Smooth muscle cell of the brain vasculature (primary cell): ENCODE measurements around the gene SPAG16.

Experiments used
- DNase-seq: peaks from one replicate; pipeline ENCODE4 v3.0.0-alpha.2; 2012; ENCODE audit warnings: low read depth, low spot score

SPAG16 gene

DNA sequence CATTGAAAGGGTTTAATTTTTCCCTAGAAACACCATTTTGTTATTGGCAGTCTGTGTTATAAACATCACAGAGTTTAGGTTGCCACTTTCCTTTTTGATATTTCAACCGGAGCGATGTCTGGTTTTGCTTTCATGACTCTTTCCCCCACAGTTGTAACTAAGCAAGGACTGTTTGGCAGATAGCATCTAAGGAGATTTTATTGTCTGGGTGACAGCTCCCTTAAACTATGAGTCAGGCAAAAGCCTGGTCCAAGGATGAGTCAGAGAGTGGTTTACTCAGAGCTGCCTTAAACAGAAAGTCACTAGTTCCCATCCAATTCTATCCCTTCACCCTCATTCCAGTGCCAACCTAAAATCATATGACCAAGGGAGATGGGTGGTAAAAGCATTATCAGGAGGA lies 785.0 kb downstream of the SPAG16 start:
- DNase-seq = peak; percentile 37

DNA sequence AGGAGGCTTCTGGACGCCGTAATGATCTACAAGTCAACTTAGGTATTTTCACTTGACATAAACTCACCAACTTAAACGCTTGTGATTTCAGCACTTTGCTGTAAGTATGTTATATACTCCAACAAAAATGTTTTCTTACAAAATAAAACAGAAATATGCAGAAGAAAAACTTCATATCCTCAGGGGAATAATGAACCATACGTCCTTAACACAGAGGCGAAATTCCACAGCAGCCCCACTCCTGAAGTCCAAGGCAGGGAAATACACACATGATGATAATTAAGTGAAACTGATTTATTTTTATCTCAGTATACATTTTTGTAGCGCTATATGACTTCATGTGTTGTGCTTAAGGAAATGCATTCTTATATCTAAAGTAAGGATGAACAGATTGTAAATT lies 791.2 kb downstream of the SPAG16 start:
- peak; percentile 10 for DNase-seq

DNA sequence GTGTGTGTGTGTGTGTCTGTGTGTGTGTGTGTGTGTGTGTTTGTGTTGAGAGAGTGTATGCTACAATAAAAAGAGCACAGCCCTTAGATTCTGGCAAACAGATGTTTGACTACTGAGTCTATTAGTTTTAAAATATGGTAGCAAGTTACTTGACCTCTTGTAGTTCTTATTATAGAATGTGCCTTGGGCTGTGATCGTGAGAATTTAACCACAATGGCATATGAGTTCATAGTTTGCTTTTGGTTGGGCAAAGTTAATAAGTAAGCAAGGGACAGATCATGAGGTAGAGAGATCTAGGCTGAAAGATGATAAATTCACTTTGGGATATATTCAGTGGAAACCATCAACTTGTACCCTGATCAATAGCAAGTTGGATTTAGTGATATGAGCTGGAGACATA lies 792.3 kb downstream of the SPAG16 start:
- DNase-seq = no peak

DNA sequence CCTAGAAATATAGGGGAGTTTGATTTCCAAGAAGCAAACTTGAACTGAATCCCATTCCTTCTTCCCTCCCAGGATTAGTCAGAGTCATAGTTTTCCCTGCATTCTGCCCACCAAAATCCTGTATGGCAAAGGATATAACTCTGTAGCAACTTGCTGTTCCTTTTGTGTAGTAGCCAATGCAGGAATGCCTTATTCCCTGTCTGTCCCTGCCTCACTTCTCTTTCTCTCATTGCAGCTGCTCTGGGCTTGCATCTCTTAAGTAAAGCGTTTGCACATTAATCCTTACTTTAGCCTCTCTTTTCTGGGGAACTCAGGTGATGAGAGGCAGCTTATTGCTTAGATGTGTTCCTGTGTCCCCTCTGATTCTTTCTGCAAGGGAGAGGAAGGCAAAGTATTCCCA lies 793.5 kb downstream of the SPAG16 start:
- DNase-seq = no peak

DNA sequence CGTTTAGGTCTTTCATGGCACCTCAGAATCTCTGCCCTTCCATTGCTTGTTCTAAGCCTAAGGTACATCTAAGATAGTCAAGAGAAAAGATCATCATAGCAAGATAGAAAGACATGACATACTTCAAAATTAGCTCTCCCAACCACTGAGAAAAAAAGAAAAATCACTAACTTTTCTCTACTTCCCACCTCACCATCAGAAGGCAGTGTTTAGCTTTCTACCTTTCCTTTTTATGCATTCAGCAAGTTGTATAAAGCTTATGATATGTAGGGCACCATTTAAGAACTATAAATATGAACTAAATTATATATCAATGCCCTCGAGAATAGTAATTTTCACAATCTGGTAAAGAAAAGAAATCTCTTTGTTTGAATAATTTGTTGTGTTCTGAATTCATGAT lies 794.8 kb downstream of the SPAG16 start:
- DNase-seq = no peak

DNA sequence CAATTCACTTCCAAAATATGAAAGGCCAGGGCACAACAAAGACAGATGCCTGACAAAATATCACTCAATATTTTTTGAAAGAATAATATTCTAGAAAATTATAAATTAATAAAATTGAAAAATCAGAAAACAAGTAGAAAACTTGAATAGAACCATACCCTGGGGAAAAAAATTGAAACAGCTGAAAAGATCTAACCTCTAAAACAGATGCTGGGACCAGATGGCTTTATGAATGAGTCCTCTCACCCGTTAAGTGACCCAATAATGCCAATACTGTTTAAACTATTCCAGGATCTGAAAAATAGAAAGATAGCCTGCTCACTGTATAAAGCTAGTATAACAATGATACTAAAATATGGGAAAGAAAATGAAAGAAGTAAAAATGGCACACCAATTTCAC lies 804.3 kb downstream of the SPAG16 start:
- no peak for DNase-seq

DNA sequence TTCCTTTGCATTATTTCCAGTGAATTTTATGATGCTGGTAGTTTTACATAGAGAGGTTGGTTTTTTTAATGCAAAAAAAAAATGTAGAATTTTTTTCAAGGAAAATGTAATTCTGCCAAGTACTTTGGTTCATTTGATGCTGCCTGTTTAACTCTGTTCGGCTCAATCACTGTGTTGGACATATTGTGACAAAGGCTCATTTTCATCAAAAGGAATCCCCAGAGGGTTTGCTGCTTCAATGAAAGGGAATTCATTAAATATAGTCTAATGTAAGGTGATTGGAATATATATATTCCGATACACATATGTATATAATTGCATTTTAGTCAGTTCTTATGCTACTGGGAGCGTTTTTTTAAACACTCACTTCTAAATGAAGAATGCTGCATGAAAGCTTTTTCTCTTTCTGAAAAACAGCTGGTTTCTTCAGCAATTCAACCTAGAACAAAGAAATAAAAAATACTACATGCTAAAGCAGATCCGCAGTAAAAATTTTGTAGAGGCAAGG lies 812.0 kb downstream of the SPAG16 start:
- no peak for DNase-seq

DNA sequence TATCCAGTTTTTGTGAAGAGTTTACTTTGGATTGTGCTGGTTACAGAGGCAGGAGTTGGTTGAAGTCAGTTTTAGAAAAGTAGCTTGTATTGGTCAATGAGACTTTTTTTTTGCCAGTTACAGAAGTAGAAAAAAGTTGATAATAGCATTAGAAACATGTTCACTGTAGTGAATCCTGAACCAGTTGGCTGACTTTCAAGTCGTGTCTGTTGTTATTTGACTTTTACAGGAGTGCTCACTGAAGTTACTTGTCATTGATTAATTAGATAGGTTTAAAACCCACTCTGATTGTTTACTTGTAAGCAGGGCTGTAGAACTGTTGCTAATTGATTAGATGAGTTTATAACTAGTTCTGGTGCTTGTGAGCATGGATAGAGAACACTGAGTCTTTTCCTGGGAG lies 814.5 kb downstream of the SPAG16 start:
- DNase-seq = no peak

DNA sequence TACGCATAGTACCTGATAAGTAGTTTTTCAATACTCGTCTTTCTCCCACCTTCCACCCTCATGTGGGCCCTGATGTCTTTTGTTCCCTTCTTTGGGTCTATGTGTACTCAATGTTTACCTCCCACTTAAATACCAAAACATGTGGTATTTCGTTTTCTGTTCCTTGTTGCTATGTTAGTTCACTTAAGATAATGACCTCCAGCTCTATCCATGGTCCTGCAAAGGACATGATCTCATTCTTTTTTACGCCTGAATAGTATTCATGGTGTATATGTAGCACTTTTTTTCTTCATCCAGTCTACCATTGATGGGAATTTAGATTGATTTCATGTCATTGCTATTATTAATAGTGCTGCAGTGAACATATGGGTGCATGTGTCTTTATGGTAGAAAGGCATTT lies 816.2 kb downstream of the SPAG16 start:
- DNase-seq = no peak

DNA sequence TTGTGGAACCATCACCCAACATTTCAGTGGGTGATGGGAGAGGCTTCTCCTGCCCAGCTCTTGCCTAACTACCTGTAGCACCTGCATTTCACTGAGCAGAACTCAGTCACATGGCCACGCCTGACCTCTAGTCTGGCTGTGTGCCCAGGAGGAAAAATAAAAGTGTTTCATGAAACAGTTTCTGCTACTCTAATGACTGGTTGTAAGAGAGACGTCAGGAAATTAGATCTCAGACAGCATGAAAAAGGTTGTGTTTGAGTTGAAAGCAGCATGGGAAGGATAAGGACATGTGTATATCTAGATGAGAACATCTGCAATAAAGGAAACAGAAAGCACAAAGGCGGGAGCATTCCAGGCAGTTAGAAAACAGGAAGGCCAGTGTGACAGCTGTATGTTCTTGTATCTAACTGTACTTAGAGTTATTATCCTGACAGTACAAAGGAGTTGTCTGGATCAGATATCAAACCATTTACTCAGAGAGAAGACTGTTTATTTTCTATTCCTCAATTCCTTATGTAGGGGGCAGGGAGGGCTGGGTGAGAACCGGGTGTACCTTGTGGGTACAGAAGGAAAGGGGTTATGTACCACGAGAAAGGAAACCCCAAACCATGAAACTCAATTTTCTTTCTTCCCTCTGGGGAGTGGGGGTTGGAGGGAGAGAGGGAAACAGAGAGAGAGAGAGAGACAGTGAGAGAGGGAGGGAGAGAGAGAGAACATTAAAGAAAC lies 819.2 kb downstream of the SPAG16 start:
- no peak for DNase-seq

DNA sequence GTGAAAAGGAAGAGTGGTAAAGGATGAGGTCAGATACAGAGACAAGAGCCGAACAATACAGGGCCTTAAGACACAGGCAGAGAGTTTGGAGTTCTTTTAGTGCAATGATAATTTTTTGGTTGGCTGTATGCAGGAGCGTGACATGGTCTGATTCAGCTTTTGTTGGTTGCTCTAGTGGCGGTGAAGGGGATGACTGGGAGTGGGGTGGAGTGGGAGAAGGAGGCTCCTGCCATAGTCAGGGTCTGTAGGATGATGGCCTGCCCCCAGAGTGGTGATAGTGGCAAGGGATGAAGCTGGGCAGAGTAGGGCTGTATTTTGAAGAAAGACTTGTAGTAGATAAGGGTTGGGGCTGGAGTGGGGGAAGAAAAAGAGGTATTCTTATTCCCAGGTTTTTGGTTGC lies 820.0 kb downstream of the SPAG16 start:
- no peak for DNase-seq

DNA sequence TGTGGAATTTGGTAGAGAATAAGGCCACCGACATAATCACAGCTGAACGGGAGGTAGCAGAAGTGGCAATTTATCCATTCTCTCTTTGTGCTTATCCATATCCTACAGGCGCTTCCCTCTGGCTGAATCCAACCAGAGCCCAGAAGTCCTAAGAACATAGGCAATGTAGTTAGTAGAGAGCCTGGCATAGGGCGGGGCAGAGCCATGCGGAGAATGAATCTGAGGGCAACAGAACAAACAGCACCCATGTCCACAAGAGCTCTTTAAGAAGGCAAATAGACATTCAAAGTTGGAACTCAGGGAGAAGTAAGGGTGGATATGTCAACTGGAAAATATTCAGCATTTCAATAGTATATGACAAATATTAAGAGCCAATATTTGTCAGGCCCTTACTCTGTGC lies 820.7 kb downstream of the SPAG16 start:
- no peak for DNase-seq

DNA sequence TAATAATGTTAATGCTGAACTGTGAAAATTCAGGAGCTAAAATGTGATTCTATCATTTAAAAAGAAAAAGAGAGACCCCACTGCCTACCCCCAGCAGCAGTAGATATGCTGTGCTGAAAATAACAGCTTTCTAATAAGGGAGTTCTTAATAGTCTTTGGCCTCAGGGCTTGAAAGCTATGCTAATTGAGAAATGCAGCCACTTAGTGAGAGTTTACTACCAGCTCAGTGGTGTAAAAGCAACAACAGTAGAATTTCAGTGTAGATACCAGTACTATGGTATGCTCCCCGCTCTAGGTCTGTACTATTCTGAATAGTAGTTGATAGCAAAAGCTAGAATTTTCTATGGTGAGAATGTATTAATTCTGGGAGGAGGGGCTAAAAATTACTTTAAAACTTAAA lies 823.5 kb downstream of the SPAG16 start:
- no peak for DNase-seq

DNA sequence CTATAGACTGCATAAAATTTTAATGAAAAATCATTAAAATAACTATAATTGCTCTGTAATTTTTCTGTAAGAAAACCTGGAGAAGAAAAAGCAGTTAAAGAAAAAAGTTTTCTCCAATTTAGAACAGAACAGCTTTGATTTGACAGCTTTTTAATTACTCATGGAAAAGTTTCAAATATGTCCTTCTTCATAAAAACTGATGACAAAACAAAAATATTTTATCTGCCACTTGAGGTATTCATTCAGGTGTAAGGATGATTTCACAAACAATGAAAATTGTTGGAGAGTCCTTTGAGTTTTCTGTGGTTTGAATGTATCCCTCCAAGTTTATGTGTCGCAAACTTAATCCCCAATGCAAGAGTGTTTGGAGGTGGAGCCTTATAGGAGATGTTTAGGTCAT lies 824.3 kb downstream of the SPAG16 start:
- no peak for DNase-seq

DNA sequence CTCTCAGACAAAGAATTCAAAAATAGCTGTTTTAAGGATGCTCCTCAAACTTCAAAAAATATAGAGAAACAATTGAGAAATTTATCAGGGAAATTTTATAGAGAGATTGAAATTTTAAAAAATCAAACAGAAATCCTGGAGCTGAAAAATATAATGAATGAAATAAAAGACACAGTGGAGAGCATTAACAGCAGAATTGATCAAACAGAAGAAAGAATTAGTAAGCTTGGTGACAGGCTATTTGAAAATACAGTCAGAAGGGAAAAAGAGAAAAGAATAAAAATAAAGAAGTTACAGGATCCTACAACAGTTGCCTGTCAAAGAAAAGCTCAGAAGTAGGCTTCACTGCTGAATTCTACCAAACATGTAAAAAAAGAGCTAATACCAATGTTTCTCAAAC lies 832.8 kb downstream of the SPAG16 start:
- DNase-seq = no peak

DNA sequence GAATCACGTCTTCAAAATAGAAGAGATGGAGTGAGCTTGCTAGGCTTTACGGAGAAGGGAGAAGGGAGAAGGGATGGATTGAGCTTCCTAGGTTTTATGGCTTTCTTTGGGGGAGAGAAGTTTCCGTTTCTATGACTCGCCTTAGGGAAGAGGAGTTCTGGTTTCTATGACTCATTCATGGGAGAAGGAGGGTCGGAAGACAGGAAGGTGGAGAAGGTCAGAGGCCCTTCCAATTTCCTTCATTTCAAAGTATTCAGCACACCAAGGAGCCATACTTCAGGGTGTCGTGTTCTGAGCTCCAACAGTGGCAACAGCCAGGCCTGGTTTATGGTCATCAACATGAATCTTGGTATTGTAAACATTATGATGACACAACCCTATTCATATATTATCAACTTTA lies 841.9 kb downstream of the SPAG16 start:
- no peak for DNase-seq

DNA sequence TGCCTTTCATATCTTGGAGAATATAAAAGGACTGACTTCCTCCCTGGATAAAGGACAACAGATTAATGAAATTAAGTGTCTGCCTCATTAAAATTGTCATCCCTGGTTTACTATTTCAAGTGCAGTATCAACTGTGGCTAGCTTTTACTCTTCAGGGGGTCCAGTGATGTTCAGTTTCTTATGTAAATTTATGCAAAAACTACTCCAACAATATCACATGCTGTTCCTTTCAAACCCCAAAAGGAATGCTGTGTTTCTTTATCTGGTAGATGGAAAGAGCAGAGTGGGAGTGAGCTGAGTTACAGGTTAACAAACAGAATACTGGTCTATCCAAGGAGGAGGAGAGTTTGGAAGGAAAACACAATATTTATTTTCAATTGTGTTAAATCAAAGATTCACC lies 842.9 kb downstream of the SPAG16 start:
- no peak for DNase-seq

DNA sequence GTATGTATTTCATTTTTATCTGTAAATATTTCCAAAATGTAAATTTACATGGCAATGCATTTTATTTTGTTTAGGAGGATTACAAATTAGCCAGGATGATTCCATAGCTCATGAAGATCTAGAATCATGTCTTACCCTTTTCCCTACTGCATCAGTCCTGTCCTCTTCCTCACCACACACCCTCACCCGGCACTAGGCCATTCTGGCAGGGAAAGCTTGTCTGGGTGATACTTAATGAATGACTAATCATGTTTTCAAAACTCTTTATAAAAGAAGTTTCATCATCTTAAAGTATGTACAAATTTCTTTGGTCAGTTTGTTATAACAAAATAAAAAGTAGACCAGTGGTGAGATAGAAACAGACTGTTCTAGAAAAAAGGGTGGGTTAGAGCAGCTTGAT lies 843.3 kb downstream of the SPAG16 start:
- DNase-seq = no peak

DNA sequence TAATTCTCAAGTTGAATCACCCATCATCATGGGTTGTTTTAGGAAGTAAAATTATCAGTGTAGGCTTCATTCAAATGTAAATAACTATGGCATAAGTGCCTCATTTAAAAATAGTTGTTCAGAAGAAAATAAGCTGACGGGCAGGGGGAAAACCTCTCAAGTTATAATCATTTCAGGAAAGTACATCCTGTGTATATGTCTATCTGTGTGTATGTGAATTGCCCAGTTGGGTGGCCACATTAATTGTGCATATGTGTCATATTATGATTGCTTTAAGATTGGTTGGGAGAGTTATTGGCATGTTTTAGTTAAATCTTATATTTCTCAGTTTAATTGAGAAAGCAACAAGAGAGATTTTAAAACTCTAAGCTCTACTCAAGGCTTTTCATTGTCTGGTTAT lies 843.8 kb downstream of the SPAG16 start:
- DNase-seq = no peak

DNA sequence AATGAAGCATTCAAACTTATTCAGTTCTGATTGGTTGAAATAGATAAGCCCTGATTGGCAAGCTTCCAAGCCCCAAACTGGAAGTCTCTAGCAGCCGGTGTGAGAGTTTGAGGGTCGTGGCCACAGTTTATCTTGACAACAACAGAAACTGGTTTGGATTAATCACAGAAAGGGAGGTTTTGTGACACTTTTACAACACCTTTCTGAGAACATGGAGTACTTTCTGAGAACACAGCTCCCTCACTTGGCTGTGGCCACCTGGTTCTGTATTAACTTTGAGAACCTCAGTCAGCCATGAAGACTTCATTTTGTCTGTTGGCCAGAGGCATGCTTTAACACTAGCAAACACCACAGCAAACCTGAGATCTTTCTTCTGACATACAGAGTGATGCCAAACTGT lies 845.9 kb downstream of the SPAG16 start:
- DNase-seq = no peak

DNA sequence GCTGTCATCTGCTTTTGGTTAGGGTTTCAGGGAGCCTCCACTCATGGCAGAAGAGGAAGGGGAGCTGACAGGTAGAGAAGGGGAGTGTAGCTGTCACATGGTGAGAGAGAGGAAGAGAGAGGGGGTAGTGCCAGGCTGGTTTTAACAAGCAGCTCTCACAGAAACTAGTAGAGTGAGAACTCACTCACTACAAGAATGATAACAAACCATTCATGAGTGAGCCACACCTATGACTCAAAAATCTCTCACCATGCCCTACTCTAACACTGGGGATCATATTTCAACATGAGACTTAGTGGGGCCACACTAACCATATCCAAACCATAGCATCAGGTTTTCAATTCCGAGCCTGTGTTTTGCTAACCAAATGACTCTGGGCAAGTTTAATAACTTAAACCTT lies 851.7 kb downstream of the SPAG16 start:
- no peak for DNase-seq

DNA sequence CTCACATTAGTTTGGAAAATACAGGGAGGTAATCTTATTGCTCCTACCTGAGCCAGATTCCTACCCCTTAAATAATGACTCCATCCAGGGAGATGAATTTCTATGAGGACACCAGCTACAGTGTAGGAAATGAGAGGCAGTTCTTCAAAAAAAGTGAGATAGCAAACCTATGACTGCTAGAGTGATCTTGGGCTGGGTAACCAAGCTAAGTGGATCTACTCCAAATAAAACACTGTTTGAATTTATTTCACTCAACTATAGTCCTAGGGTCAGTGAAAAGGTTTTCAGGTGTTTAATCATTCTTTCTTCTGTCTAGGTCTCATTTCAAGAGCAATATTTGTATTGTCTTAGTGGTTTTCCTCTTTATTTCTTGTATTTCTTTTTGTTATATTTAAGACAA lies 854.5 kb downstream of the SPAG16 start:
- no peak for DNase-seq

DNA sequence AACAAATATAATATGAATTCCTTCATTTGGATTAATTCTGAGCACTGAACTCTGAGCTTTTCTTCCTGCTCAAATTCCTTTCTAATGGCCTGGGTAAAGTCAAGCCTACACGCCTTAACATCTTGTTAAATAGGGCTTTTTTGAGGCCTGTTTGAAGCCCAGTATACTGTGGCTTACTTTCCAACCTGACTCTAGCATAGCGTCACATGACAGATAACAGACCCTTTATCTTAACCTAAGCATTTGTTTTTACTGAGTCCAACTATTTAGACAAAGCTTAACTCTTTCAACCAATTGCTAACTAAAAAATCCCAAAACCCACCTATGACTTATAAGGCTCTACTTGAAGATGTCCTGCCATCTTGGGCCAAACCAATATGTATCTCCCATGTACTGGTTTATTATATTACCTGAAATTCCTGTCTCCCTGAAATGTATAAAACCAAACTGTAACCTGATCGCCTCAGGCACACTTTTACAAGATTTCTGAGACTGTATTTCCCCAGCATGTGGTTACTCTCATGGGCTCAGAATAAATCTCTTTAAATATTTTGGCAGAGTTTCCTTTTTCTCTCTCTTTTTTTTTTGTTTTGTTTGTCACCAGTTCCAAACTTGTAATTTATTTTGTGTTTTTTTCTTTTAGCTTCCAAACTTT lies 855.5 kb downstream of the SPAG16 start:
- DNase-seq = no peak

DNA sequence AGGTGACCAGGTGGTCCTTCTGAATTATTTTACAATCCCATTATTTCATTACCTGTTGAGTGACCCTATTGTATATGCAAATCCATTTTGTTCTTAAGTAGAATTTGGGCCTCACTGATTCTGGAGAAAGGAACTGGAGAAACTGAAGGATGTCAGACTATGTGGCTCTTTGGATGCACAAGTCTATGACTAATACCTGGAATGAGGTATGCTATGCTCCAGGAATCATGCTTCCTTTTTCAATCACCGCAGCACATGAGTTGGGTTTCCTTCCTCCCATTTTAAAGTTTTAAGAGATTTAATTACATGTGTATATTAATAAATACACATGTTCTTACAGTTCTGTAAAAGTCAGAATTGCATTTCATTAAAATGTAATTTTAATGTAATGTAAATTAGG lies 872.7 kb downstream of the SPAG16 start:
- DNase-seq = no peak
